Upper lobe of right lung (tissue), 1 donor: Measurements from ENCODE around the gene PRR5. TPM values are rescaled to one million over a fixed set of nuclear protein-coding genes. Genes with fewer than 3 reads are reported as not detected.

Experiments
- ATAC-seq: fragments of 200-7000 bp; cut with Tn5 transposase; one replicate; pipeline ENCODE4 v1.9.1; 2020; ENCODE audit warnings: mild to moderate bottlenecking, moderate library complexity
- DNase-seq: peaks from one replicate; pipeline ENCODE4 v3.0.0-alpha.2; 2020
- H3K27ac ChIP-seq: fragments of 200-600 bp; one replicate; pipeline ENCODE4 v1.8.0; 2022
- H3K27me3 ChIP-seq: fragments of 200-600 bp; one replicate; pipeline ENCODE4 v1.8.0; 2022; ENCODE audit warnings: mild to moderate bottlenecking
- H3K36me3 ChIP-seq: fragments of 200-600 bp; one replicate; pipeline ENCODE4 v1.8.0; 2022
- H3K4me1 ChIP-seq: fragments of 200-600 bp; one replicate; pipeline ENCODE4 v1.8.0; 2022
- H3K4me3 ChIP-seq: fragments of 200-600 bp; one replicate; pipeline ENCODE4 v1.8.0; 2022; ENCODE audit warnings: mild to moderate bottlenecking
- H3K9me3 ChIP-seq: fragments of 200-600 bp; one replicate; pipeline ENCODE4 v1.8.0; 2022
- intact Hi-C: fragments of 100-400 bp; cut with DNase I; formaldehyde crosslinking; loops from one replicate; pipeline ENCODE4 v1.11.0; 2022
- total RNA-seq: library from RNA; stranded (reverse); fragmentation: NEBNext Ultra II Directional; extraction: Animal tissue kit (Norgen Biotek cat#: 25700); gene quantifications from one replicate; pipeline ENCODE4 v1.2.1, GENCODE V29; 2021
- TF ChIP-seq, protein P1 (sequence below): fragments of 200-600 bp; IDR thresholded peaks from one replicate; pipeline ENCODE4 v1.8.0; 2022; ENCODE audit warnings: antibody characterized with exemption
- donor health status: DM: no; HTN: yes; CAD: no; lungs with severe emphysema.

The PRR5 gene
- total RNA-seq, 1 donor from 2014 or later = 13.6 TPM

DNA sequence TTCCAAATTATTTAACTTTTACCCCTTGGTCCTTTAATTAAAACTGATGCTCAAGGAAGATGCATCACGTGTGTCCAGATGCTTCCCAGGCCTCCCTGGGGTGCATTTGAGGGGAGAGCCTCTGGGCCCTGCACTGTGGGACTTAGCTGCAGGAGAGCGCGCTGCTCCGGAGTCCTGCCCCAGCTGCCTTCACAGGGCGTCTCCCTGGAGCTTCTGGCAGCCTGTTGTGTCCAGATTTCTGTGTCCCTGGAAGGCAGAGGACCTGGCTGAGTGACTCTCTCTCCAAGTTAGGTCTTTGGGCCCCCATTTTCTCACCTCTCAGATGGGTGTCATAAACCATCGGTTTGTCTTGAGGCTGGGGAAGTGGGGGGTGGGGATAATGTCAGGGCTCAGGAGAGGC lies 53.4 kb downstream of the PRR5 start:
- DNase-seq (no peak), ATAC-seq (no peak)
- Histone ChIP-seq H3K4me3 (no peak overlapping the region), H3K4me1 (no peaks in the 10 kb centered on the region), H3K36me3 (no peaks in the 10 kb centered on the region), H3K9me3 (no peaks in the 10 kb centered on the region), H3K27ac (no peak overlapping the region), H3K27me3 (peaks cover 35% of the 10 kb centered on the region)
- TF ChIP-seq, protein P1, sequence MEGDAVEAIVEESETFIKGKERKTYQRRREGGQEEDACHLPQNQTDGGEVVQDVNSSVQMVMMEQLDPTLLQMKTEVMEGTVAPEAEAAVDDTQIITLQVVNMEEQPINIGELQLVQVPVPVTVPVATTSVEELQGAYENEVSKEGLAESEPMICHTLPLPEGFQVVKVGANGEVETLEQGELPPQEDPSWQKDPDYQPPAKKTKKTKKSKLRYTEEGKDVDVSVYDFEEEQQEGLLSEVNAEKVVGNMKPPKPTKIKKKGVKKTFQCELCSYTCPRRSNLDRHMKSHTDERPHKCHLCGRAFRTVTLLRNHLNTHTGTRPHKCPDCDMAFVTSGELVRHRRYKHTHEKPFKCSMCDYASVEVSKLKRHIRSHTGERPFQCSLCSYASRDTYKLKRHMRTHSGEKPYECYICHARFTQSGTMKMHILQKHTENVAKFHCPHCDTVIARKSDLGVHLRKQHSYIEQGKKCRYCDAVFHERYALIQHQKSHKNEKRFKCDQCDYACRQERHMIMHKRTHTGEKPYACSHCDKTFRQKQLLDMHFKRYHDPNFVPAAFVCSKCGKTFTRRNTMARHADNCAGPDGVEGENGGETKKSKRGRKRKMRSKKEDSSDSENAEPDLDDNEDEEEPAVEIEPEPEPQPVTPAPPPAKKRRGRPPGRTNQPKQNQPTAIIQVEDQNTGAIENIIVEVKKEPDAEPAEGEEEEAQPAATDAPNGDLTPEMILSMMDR = no peak
- intact Hi-C loops = no loop called here

DNA sequence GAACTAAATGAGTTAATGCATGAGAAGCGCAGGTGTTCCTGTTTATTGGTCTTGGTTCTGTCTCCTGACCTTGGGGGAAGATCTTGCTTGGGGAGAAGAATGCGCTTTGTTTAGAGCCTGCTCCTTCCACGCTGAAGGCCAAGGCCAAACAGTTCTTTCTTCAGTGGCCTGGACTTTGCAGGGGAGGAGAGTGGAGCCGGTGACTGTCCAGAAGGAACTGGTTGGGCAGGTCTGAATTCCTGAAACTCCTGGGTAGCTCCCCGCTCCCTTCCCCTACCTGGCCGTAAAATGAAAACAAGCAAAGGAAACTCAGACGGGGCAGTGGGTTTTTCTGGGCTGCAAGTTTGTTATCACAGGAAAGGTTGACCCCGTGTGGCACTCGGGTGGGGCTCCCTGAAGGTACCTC lies 54.0 kb downstream of the PRR5 start:
- H3K9me3 ChIP-seq = no peaks in the 10 kb centered on the region
- H3K4me1 ChIP-seq = no peaks in the 10 kb centered on the region
- H3K27ac ChIP-seq = peak overlapping the region; percentile 17
- DNase-seq (no peak), ATAC-seq (peak; percentile 61)
- H3K4me3 ChIP-seq = no peak overlapping the region
- no peaks in the 10 kb centered on the region for H3K36me3 ChIP-seq
- TF ChIP-seq, protein P1 = no peak
- H3K27me3 ChIP-seq = peaks cover 31% of the 10 kb centered on the region
- intact Hi-C loops = no loop called here

DNA sequence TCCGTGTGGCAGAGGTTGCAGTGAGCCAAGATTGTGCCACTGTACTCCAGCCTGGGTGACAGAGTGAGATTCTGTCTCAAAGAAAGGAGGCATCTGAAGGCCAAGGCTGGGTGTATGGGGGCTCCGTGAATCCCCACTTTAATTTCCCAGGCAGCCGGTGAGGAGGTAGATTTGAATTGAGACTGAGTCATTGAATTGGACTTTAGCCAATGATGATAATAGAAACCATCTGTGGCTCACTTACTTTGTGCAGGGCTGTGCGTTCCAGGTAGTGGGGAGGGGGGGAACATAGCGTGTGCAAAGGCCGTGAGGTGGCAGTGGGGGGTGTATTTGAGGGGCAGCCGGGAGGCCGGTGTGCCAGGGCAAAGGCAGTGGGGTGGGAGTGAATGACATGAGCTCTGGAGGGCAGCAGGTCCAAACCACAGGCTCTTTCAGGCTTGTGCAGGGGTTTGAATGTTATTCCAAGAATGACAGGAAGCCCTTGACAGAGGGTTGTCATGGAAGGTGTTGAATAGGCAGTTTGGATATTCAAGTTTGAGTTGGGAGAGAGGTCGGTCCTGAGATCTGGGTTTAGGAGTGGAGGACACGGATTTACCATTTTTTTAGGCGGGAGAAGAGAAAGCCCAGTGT lies 56.5 kb downstream of the PRR5 start:
- TF ChIP-seq, protein P1 = no peak
- no peak for ATAC-seq

DNA sequence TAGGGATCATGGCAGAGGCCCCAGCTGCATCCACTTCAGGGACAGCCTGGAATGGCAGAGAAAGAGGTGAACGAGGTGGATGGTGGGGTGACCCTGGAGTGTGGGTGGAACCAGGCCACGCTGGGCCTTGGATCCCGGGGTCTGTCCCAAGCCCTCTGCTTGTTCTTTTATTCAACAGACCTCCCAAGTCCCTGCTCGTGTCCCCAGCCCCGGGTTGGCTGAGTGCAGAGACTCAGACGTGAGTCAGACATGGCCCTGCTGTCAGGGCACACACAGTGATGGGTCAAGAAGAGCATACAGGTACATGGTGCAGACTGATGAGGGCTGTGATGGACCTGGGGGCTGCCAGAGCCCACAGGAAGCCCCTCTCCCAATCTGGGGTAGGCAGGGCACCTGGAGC lies 57.0 kb downstream of the PRR5 start:
- no peak overlapping the region for H3K27ac ChIP-seq
- H3K4me1 ChIP-seq = no peaks in the 10 kb centered on the region
- DNase-seq (no peak), ATAC-seq (no peak)
- no peak overlapping the region for H3K4me3 ChIP-seq
- intact Hi-C loops = no loop called here
- TF ChIP-seq, protein P1 = no peak
- no peaks in the 10 kb centered on the region for H3K36me3 ChIP-seq
- H3K9me3 ChIP-seq = no peaks in the 10 kb centered on the region
- peaks cover 7% of the 10 kb centered on the region for H3K27me3 ChIP-seq

More for the DNA sequence above, 56.5 kb downstream of the PRR5 start:
- H3K36me3 ChIP-seq = no peaks in the 10 kb centered on the region
- H3K4me1 ChIP-seq = no peaks in the 10 kb centered on the region
- H3K4me3 ChIP-seq = no peak overlapping the region
- H3K27ac ChIP-seq = no peak overlapping the region
- intact Hi-C loops = no loop called here
- H3K9me3 ChIP-seq = no peaks in the 10 kb centered on the region
- H3K27me3 ChIP-seq = peaks cover 13% of the 10 kb centered on the region
- DNase-seq = no peak

DNA sequence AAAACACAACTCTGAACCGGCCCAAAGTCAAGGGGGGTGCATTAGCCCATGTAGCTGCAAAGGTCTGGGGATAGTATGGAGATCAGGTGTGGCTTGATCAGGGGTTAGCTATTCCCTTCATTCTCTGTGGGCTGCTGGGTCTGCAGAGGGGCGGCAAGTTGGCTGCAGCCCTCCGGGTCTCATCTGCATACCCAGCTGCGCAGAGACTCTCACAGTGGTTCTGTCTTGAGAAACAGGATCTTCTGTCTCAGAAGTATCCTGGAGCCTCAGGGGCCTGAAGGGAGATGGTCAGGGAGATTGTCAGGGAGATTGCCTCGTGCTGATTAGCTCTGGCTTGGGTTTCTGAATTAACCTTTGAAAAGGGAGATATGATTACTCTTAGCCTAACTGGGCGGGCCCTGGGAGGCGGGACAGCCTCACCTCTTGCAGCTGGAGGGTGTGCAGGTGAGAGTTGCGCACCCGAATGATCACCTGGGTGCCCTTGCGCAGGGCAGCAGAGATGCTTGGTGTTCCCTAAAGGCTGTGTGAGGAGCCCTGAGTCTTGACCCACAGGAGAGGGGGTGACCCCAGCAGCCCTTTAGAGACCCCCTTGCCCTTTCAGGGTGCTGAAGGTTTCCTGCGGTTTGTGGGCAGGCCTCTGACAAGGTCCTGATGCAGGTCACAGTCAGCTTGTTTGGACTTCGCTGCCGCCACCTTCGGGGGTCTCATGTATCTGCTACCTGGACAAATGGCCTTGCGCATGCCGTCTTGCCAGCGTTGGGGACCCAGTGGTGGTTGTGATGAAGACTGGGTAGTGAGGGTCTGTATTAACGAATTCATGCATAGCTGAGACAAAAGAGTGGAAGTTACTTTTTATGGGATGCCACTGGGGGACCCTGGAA lies 57.7 kb downstream of the PRR5 start:
- no peak overlapping the region for H3K4me3 ChIP-seq
- intact Hi-C loops = no loop called here
- no peaks in the 10 kb centered on the region for H3K4me1 ChIP-seq
- TF ChIP-seq, protein P1 = no peak
- H3K36me3 ChIP-seq = no peaks in the 10 kb centered on the region
- H3K27ac ChIP-seq = no peak overlapping the region
- ATAC-seq (no peak), DNase-seq (no peak)
- no peaks in the 10 kb centered on the region for H3K9me3 ChIP-seq
- peaks cover 6% of the 10 kb centered on the region for H3K27me3 ChIP-seq
